NCI-H748 (cell line): ENCODE results near the gene GOLGA1.
"Not testable (repeated sequence)": the region's sequence is repeated elsewhere in the genome, so short reads cannot be mapped to it uniquely, and the experiment has no call there.

Experiments
- DNase-seq: peaks from one replicate; lab custom pipeline; 2025; ENCODE audit not compliant: unreplicated experiment; lab: John Stamatoyannopoulos, UW

Gene GOLGA1

GRCh38 chr9:124940894-124941678 lies at the start of gene GOLGA1:
Gene GOLGA1, minus strand, starts transcription at chr9:124941083. Its CDS starts 2,372 bp downstream, at chr9:124938711.
- peak; percentile 97 for DNase-seq

- no peak for DNase-seq
These were observed 42.8 kb upstream of the GOLGA1 start for GRCh38 chr9:124983698-124984097.

GRCh38 chr9:124980431-124980830 lies 39.5 kb upstream of the GOLGA1 start:
- no peak for DNase-seq

GRCh38 chr9:124975131-124975530 lies 34.2 kb upstream of the GOLGA1 start:
- no peak for DNase-seq

- no peak for DNase-seq
These were observed 32.9 kb upstream of the GOLGA1 start for GRCh38 chr9:124973807-124974206.

GRCh38 chr9:124972241-124972770 lies 31.4 kb upstream of the GOLGA1 start:
- no peak for DNase-seq

GRCh38 chr9:124969401-124969800 lies 28.5 kb upstream of the GOLGA1 start:
- no peak for DNase-seq

- no peak for DNase-seq
These were observed 27.4 kb upstream of the GOLGA1 start for GRCh38 chr9:124968238-124968637.

- not testable (repeated sequence) for DNase-seq
These were observed 25.1 kb upstream of the GOLGA1 start for GRCh38 chr9:124965775-124966568.

GRCh38 chr9:124964604-124965003 lies 23.7 kb upstream of the GOLGA1 start:
- DNase-seq, result no peak

GRCh38 chr9:124964056-124964455 lies 23.2 kb upstream of the GOLGA1 start:
- no peak for DNase-seq

- DNase-seq, result no peak
These were observed 19.5 kb upstream of the GOLGA1 start for GRCh38 chr9:124960409-124960752.

GRCh38 chr9:124959671-124960408 lies 19.0 kb upstream of the GOLGA1 start:
- DNase-seq, result not testable (repeated sequence)

- DNase-seq, result no peak
These were observed 13.4 kb upstream of the GOLGA1 start for GRCh38 chr9:124954255-124954654.

GRCh38 chr9:124950050-124950718 lies 9.3 kb upstream of the GOLGA1 start:
- no peak for DNase-seq

GRCh38 chr9:124949387-124949786 lies 8.5 kb upstream of the GOLGA1 start:
- DNase-seq, result no peak

GRCh38 chr9:124947727-124948391 lies 7.0 kb upstream of the GOLGA1 start:
- no peak for DNase-seq

GRCh38 chr9:124946167-124946566 lies 5.3 kb upstream of the GOLGA1 start:
- DNase-seq, result no peak

GRCh38 chr9:124941679-124942561 lies 1.0 kb upstream of the GOLGA1 start:
- DNase-seq, result peak; percentile 67
